HG02678 (cell line): ENCODE measurements around the gene NLK.
"Not testable (repeated sequence)": the region's sequence is repeated elsewhere in the genome, so short reads cannot be mapped to it uniquely, and the experiment has no call there.

Experiments
- ATAC-seq: cut with Tn5 transposase; IDR thresholded peaks from one replicate; pipeline ENCODE4 v1.9.1; 2021; ENCODE audit warnings: mild to moderate bottlenecking, moderate library complexity; ENCODE audit not compliant: unreplicated experiment

Gene NLK

DNA sequence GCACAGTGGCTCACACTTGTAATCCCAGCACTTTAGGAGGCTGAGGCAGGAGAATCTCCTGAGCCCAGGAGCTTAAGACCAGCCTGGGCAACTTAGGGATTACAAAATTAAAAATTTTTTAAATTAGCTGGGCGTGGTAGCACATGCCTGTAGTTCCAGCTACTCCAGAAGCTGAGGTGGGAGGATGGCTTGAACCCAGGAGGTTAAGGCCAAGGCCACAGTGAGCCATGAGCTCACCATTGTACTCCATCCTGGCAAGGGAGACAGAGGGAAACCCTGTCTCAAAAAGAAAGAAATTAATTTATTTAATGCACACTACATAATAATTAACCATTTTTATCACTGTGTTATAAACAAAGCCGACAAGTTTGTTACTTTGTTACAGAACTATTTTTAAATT lies 145.5 kb downstream of the NLK start:
- no peak for ATAC-seq

GRCh38 chr17:28188841-28189263 lies 146.4 kb downstream of the NLK start:
- ATAC-seq, result no peak

- ATAC-seq, result no peak
These were observed 147.2 kb downstream of the NLK start for GRCh38 chr17:28189667-28190066.

- no peak for ATAC-seq
These were observed 148.5 kb downstream of the NLK start for GRCh38 chr17:28191018-28191417.

- no peak for ATAC-seq
These were observed 150.8 kb downstream of the NLK start for GRCh38 chr17:28193241-28193640.

- no peak for ATAC-seq
These were observed 151.9 kb downstream of the NLK start for GRCh38 chr17:28194382-28194781.

DNA sequence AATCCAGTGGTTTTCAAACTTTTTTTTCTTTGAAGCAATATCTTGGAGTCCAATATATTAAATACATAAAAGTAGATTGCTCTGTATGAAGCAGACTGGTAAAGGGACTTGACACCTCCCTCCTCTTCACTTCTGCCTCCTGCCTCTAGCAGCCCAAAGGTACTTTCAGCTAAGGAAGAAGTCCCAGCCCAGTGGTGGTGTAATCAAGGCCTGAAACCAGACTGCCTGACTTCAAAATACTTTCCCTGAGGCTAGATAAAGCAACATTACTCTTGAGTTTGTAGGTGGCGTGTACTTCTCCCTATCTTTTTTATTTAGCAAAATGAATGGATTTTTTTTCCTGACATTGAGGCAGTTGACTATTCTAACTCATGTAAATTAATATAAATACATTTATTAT lies 154.2 kb downstream of the NLK start:
- ATAC-seq, result no peak

- no peak for ATAC-seq
These were observed 156.6 kb downstream of the NLK start for GRCh38 chr17:28199115-28199514.

DNA sequence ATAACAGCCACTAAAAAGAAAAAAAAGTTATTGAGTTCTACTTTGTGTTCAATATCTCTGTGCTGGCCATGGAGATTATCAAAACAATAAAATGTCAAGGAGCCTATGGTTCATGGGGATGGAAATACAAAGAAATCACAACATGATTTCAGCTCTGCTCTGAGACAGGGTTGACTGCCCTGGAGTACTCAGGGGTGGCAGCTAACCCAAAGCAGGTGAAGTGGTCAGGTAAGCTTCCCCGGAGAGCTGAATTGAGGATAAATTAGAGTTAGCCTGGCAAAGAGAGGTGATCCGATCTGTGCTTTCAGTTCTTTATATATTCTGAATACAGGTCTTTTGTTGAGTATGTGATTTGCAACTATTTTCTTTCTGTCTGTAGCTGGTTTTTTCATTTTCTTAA lies 157.3 kb downstream of the NLK start:
- no peak for ATAC-seq

DNA sequence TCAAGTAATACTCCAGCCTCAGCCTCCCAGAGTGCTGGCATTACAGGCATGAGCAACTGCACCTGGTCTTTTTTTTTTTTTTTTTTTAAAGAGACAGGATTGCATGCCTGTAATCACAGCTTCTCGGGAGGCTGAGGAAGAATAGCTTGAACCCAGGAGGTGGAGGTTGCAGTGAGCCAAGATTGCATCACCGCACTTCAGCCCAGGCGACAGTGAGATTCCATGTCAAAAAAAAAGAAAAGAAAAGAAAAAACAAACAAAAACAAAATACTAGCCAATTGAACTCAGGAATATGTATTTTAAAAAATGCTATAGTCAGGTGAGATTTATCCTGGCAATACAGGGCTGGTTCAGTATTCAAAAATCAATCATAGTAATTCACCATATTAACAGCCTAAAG lies 158.8 kb downstream of the NLK start:
- ATAC-seq, result no peak

DNA sequence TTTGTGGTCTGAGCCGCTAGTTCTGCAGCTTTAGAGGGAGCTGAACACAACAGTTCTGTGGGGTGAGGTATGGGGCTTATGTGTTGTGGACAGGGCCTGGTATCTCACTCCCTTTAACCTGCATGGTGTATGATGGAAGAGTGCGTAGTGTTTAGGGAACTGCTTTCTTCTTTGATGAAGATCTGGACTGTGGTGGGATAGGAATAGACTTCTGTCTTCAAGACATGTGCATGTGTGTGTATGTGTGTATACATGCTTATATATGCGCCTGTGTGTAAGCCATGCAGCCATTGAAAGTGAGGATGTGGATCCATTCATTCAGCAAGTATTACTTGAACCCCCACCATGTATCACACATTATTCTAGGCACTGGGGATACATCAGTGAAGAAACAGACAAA lies 161.8 kb downstream of the NLK start:
- ATAC-seq, result no peak

- ATAC-seq, result no peak
These were observed 162.3 kb downstream of the NLK start for GRCh38 chr17:28204751-28205150.

GRCh38 chr17:28206292-28206691 lies 163.8 kb downstream of the NLK start:
- ATAC-seq, result no peak

DNA sequence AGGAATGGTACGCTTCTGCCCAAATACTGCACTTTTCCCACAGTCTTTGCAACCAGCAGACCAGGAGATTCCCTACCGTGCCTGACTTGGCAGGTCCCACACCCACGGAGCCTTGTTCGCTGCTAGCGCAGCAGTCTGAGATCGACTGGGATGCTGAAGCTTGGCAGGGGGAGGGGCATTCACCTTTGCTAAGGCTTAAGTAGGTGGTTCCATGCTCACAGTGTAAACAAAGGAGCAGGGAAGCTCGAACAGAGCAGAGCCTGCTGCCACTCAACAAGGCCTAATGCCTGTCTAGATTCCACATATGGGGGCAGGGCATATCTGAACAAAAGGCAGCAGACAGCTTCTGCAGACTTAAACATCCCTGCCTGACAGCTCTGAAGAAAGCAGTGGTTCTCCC lies 169.3 kb downstream of the NLK start:
- no peak for ATAC-seq

- ATAC-seq, result not testable (repeated sequence)
These were observed 171.1 kb downstream of the NLK start for GRCh38 chr17:28213578-28213977.

DNA sequence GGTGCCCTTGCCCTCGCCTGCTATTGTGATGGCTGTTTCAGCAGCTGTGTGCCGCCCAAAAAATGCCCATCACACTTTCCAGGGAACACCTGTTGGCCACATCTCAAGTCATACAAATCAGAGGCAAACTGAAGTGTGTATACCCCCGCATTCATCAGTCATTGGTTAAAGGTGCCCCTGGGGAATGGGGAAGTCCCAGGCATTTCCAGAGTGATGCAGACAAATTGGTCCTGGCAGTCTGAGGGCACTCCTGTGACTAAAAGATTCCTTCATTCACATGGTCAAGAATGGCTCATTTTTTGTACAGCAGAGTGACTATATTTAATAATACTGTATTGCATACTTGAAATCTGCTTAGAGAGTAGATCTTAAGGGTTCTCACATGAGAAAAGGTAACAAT lies 173.6 kb downstream of the NLK start:
- ATAC-seq, result no peak

GRCh38 chr17:28216528-28216927 lies 174.1 kb downstream of the NLK start:
- no peak for ATAC-seq

GRCh38 chr17:28219771-28220170 lies 177.3 kb downstream of the NLK start:
- ATAC-seq, result no peak

- no peak for ATAC-seq
These were observed 179.4 kb downstream of the NLK start for GRCh38 chr17:28221751-28222414.

- no peak for ATAC-seq
These were observed 182.8 kb downstream of the NLK start for GRCh38 chr17:28225271-28225670.

DNA sequence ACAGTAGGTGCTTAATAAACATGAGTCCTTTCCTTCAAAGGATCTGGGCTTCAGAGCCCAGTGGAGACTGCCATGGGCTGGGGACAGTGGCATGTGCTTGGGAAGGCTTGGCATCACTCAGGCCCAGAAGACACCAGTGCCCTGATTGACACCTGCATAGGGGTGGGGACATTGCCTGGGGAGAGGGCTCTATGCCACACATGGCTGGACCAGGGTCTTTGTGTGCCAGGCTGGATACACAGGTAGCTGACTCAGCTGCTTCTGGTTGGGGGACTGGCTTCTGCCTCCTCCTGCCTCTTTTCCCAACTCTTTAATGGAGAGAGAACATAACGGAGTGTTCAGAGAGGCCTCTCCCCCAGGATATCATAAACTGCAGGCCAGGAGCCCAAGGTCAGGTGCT lies 183.4 kb downstream of the NLK start:
- no peak for ATAC-seq

- ATAC-seq, result no peak
These were observed 184.3 kb downstream of the NLK start for GRCh38 chr17:28226563-28227315.
